K562 (cell line): ENCODE data around the gene ZNF429. TPM values are rescaled to one million over a fixed set of nuclear protein-coding genes. Genes with fewer than 3 reads are reported as not detected.
A peak's percentile ranks its signal among the peaks of the same experiment; 100 is the strongest.

Experiments
- ATF7 ChIP-seq: fragments of 450-650 bp; IDR thresholded peaks from 2 replicates; pipeline ENCODE4 v1.7.1; 2014; ENCODE audit warnings: mild to moderate bottlenecking, moderate library complexity
- BDP1 ChIP-seq: IDR thresholded peaks from 3 replicates; pipeline ENCODE4 v1.6.1; 2011; ENCODE audit not compliant: insufficient read length, insufficient read depth
- CBFB ChIP-seq: sonication (generic); formaldehyde crosslinking; IDR thresholded peaks from 2 replicates; pipeline ENCODE4 v1.4.0; 2020; ENCODE audit warnings: mild to moderate bottlenecking, missing genetic modification reagents
- CEBPB ChIP-seq: fragments of 450-650 bp; IDR thresholded peaks from 2 replicates; pipeline ENCODE4 v1.6.1; 2016; ENCODE audit warnings: missing genetic modification characterization, missing compliant biosample characterization
- DEAF1 ChIP-seq: fragments of 450-650 bp; formaldehyde crosslinking; IDR thresholded peaks from 2 replicates; pipeline ENCODE4 v1.4.0; 2020; ENCODE audit warnings: mild to moderate bottlenecking, moderate library complexity
- ETV1 ChIP-seq: fragments of 450-650 bp; conservative IDR thresholded peaks from 2 replicates; pipeline ENCODE4 v1.6.1; 2016; ENCODE audit warnings: missing genetic modification characterization, control low read depth, low read depth, missing compliant biosample characterization
- FUS ChIP-seq: fragments of 200-400 bp; formaldehyde crosslinking; optimal IDR thresholded peaks from 2 replicates; pipeline ENCODE3; 2017; ENCODE audit warnings: low read depth, low read length
- GTF2B ChIP-seq: IDR thresholded peaks from 2 replicates; pipeline ENCODE4 v1.6.1; 2011; ENCODE audit not compliant: insufficient read length; ENCODE audit errors: extremely low read depth
- HDGF ChIP-seq: fragments of 450-650 bp; IDR thresholded peaks from 2 replicates; pipeline ENCODE4 v1.6.1; 2016
- HINFP ChIP-seq: fragments of 450-650 bp; conservative IDR thresholded peaks from 2 replicates; pipeline ENCODE4 v1.6.1; 2016; ENCODE audit warnings: missing genetic modification characterization, low read depth, mild to moderate bottlenecking, control low read depth, missing compliant biosample characterization
- ILF3 ChIP-seq: fragments of 450-650 bp; IDR thresholded peaks from 2 replicates; pipeline ENCODE4 v1.6.1; 2018; ENCODE audit warnings: antibody characterized with exemption, mild to moderate bottlenecking, moderate library complexity, borderline replicate concordance
- KLF1 ChIP-seq: fragments of 450-650 bp; IDR thresholded peaks from 2 replicates; pipeline ENCODE4 v1.6.1; 2016; ENCODE audit warnings: missing genetic modification characterization, missing compliant biosample characterization
- MEIS2 ChIP-seq: fragments of 450-650 bp; IDR thresholded peaks from 2 replicates; pipeline ENCODE4 v1.6.1; 2014; ENCODE audit warnings: mild to moderate bottlenecking; ENCODE audit not compliant: partially characterized antibody
- POLR2B ChIP-seq: fragments of 450-650 bp; IDR thresholded peaks from 2 replicates; pipeline ENCODE4 v1.6.1; 2018; ENCODE audit warnings: low read depth; ENCODE audit not compliant: partially characterized antibody
- POLR3G ChIP-seq: IDR thresholded peaks from 2 replicates; pipeline ENCODE4 v1.6.1; 2011; ENCODE audit not compliant: insufficient read length, insufficient replicate concordance; ENCODE audit errors: extremely low read depth
- RAD51 ChIP-seq: fragments of 450-650 bp; IDR thresholded peaks from 2 replicates; pipeline ENCODE4 v1.7.1; 2016; ENCODE audit warnings: low read depth, mild to moderate bottlenecking, borderline replicate concordance
- SETDB1 ChIP-seq: IDR thresholded peaks from one replicate; pipeline ENCODE4 v1.6.1; 2012; ENCODE audit warnings: low read length, control low read depth, inconsistent platforms
- YBX1 ChIP-seq: fragments of 450-650 bp; IDR thresholded peaks from 2 replicates; pipeline ENCODE4 v1.7.1; 2016; ENCODE audit warnings: mild to moderate bottlenecking
- ZBTB8A ChIP-seq: fragments of 450-650 bp; IDR thresholded peaks from 2 replicates; pipeline ENCODE4 v1.6.1; 2018; ENCODE audit warnings: mild to moderate bottlenecking, moderate library complexity; ENCODE audit not compliant: partially characterized antibody
- ZNF197 ChIP-seq: fragments of 200-800 bp; sonication (Bioruptor generic); IDR thresholded peaks from 2 replicates; pipeline ENCODE4 v1.6.1; 2016; ENCODE audit warnings: low read depth, missing genetic modification characterization, missing compliant biosample characterization
- ZNF445 ChIP-seq: fragments of 250-450 bp; sonication (Bioruptor Pico); IDR thresholded peaks from 2 replicates; pipeline ENCODE4 v1.4.0; 2020; ENCODE audit warnings: low read depth, mild to moderate bottlenecking, moderate library complexity
- ZNF551 ChIP-seq: fragments of 250-450 bp; sonication (Bioruptor Pico); IDR thresholded peaks from 2 replicates; pipeline ENCODE4 v1.5.0; 2021; ENCODE audit warnings: mild to moderate bottlenecking, moderate library complexity
- ZSCAN29 ChIP-seq: fragments of 450-650 bp; IDR thresholded peaks from 2 replicates; pipeline ENCODE4 v1.6.1; 2017
- polyA plus RNA-seq, 8 experiments: library from polyadenylated mRNA; depleted of rRNA in 4 of 8; stranded (reverse) in 5 of 8; unstranded in 3 of 8; fragments of >200 nt; fragmentation: Nextera tagmentation in 2 of 8; fragmentation: Illumina TruSeq in 1 of 8; extraction: Ambion mirVana in 2 of 8; extraction: Trizol in 1 of 8; gene quantifications; 2 replicates each; pipeline versions ENCODE4 v1.2.1 to v1.2.3, GENCODE V29; 2011 to 2014; ENCODE audit warnings: inconsistent platforms in 1 of 8, missing spikeins in 1 of 8
- total RNA-seq, 7 experiments: library from RNA; depleted of rRNA in 6 of 7; stranded (reverse); fragments of >200 nt in 6 of 7; fragmentation: Illumina TruSeq in 2 of 7; extraction: Trizol in 2 of 7; gene quantifications; 2 replicates each; pipeline versions ENCODE4 v1.2.1 to v1.2.3, GENCODE V29; 2011 to 2021; ENCODE audit warnings: low replicate concordance in 1 of 7
- TF ChIP-seq, protein P1 (sequence below): sonication (generic); formaldehyde crosslinking; IDR thresholded peaks from 2 replicates; pipeline ENCODE4 v1.4.0; 2020; ENCODE audit warnings: mild to moderate bottlenecking, missing genetic modification reagents

ZNF429 gene
- total and polyA plus RNA-seq, 9 of the 15 experiments (the other 6 are each of a cell fraction or from before 2014, with no cell fraction given), result 11.4 to 24.5 (median 16.3) TPM

DNA sequence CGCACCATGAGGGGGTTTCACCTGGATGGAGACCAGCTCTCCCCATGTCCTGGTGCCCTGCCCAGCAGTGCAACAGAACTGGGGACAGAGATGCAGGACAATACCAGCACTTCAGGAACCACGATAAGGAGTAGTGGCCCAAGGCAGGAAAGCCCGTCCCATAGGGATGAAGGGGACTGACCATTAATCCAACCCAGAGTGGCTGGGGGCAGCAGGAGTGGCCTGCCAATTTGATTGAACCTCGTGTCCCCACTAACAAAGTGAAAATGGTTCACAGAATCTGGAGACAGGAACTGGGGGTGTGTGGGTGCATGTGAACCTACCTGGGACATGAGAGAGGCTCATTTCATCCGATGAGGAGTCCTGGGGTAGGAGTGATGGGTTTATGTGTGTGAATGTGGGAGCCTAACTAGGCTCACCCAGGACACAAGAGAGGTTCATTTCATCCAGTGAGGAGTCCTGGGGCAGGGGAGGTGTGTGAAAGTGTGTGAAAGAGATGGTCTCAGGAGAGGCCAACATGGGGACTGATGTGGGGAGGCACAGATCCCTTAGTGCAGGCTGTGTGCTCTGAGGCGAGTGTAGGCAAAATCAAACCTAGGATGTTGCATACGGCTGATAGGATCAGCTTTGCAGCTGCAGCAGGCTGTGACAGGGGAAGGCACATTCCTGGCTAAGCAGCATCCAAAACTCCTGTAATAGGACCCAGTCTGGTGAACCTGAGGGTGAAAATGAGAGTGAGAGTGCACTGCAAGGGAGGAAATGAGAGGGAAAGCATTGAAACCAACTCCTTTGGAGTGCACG, 98.2 kb downstream of the ZNF429 start (continued):
- TF ChIP-seq ZBTB8A (no peak), CBFB (CRISPR knock-in tag) (0 out of 2 replicates have a peak, but pooled peaks have one; percentile 41), ZNF445 (CRISPR knock-in tag) (no peak), HINFP (no peak), SETDB1 (no peak), BDP1 (no peak), ETV1 (tag) (no peak), HDGF (peak; percentile 67; the same call in 1 of the 2 replicates), ILF3 (no peak), ZSCAN29 (no peak), CEBPB (tag) (no peak), DEAF1 (0 out of 2 replicates have a peak, but pooled peaks have one; percentile 18), POLR3G (no peak), GTF2B (no peak), KLF1 (tag) (no peak), ZNF197 (peak; percentile 23), RAD51 (no peak), ATF7 (no peak), YBX1 (no peak), MEIS2 (no peak), FUS (no peak), ZNF551 (no peak), POLR2B (peak; percentile 47)
- TF ChIP-seq, protein P1, sequence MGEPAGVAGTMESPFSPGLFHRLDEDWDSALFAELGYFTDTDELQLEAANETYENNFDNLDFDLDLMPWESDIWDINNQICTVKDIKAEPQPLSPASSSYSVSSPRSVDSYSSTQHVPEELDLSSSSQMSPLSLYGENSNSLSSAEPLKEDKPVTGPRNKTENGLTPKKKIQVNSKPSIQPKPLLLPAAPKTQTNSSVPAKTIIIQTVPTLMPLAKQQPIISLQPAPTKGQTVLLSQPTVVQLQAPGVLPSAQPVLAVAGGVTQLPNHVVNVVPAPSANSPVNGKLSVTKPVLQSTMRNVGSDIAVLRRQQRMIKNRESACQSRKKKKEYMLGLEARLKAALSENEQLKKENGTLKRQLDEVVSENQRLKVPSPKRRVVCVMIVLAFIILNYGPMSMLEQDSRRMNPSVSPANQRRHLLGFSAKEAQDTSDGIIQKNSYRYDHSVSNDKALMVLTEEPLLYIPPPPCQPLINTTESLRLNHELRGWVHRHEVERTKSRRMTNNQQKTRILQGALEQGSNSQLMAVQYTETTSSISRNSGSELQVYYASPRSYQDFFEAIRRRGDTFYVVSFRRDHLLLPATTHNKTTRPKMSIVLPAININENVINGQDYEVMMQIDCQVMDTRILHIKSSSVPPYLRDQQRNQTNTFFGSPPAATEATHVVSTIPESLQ (CRISPR knock-in tag), result no peak
